ENCODE results near the gene MPZ. TPM values are rescaled to one million over a fixed set of nuclear protein-coding genes. Genes with fewer than 3 reads are reported as not detected.

Gene MPZ
- total and polyA plus RNA-seq, 10 of the 15 experiments (the other 5 are each of a cell fraction or from before 2014, with no cell fraction given): 0.09 to 6.9 (median 4.7) TPM

- H3K4me3 ChIP-seq: no peak overlapping the region
- no peak for FAIRE-seq
- TF ChIP-seq FOXK2 (IDR thresholded peaks at IDR 0.05): no peak
- TF ChIP-seq NFXL1 (IDR thresholded peaks at IDR 0.05; ENCODE audit: borderline replicate concordance): no peak
- no peak for TF ChIP-seq IRF4 (IDR thresholded peaks at IDR 0.05; ENCODE audit: low read depth, low read length)
- TF ChIP-seq ESRRA (IDR thresholded peaks at IDR 0.05; ENCODE audit: low read length): no peak
- TF ChIP-seq EZH2 (IDR thresholded peaks at IDR 0.05; ENCODE audit: borderline replicate concordance, control insufficient read depth, low read depth, low read length): no peak
- no peak for TF ChIP-seq USF1 (IDR thresholded peaks at IDR 0.05; ENCODE audit: borderline replicate concordance, extremely low read length, insufficient read depth, low read depth, low read length)
- TF ChIP-seq IKZF2 (IDR thresholded peaks at IDR 0.05): no peak
- no peak for TF ChIP-seq PML (IDR thresholded peaks at IDR 0.05; ENCODE audit: low read length)
- TF ChIP-seq HSF1 (IDR thresholded peaks at IDR 0.05; ENCODE audit: low read depth, low read length): no peak
- TF ChIP-seq, protein P1, sequence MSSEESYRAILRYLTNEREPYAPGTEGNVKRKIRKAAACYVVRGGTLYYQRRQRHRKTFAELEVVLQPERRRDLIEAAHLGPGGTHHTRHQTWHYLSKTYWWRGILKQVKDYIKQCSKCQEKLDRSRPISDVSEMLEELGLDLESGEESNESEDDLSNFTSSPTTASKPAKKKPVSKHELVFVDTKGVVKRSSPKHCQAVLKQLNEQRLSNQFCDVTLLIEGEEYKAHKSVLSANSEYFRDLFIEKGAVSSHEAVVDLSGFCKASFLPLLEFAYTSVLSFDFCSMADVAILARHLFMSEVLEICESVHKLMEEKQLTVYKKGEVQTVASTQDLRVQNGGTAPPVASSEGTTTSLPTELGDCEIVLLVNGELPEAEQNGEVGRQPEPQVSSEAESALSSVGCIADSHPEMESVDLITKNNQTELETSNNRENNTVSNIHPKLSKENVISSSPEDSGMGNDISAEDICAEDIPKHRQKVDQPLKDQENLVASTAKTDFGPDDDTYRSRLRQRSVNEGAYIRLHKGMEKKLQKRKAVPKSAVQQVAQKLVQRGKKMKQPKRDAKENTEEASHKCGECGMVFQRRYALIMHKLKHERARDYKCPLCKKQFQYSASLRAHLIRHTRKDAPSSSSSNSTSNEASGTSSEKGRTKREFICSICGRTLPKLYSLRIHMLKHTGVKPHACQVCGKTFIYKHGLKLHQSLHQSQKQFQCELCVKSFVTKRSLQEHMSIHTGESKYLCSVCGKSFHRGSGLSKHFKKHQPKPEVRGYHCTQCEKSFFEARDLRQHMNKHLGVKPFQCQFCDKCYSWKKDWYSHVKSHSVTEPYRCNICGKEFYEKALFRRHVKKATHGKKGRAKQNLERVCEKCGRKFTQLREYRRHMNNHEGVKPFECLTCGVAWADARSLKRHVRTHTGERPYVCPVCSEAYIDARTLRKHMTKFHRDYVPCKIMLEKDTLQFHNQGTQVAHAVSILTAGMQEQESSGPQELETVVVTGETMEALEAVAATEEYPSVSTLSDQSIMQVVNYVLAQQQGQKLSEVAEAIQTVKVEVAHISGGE (CRISPR knock-in tag; IDR thresholded peaks at IDR 0.05): no peak
- no peaks in the 10 kb centered on the region for H3K79me2 ChIP-seq (ENCODE audit: control insufficient read depth, insufficient read depth, low read length)
- ChIA-PET CTCF (interaction anchor here (1.3 to 2.0 kb wide), 2 partner anchors 21 to 66 kb away, joined by 3 to 7 read pairs; no protein-coding TSS in a partner anchor), POLR2A (interaction anchor here (0.6 to 1.0 kb wide), 2 partner anchors 17 to 83 kb away, joined by 3 to 4 read pairs; no protein-coding TSS in a partner anchor), SMC1A (ENCODE audit: uncharacterized antibody, unreplicated experiment) (interaction anchor here (0.6 to 0.8 kb wide), 3 partner anchors 10 to 37 kb away, joined by 3 read pairs; no protein-coding TSS in a partner anchor), RAD21 (ENCODE audit: unreplicated experiment) (interaction anchor here (0.7 kb wide), 2 partner anchors 36 to 39 kb away, joined by 3 read pairs; no protein-coding TSS in a partner anchor)
- H3K36me3 ChIP-seq (ENCODE audit: control insufficient read depth in 2 of 2, insufficient read depth in 2 of 2, low read length in 1 of 2): no peaks in the 10 kb centered on the region
- intact Hi-C loops (cut with micrococcal nuclease; ENCODE audit: unreplicated experiment) (no loop called here), in situ Hi-C loops (cut with MboI) (no loop called here)
- H3K9ac ChIP-seq (ENCODE audit: control insufficient read depth, insufficient read depth, low read length): no peak overlapping the region
- H3K4me1 ChIP-seq (ENCODE audit: control insufficient read depth, insufficient read depth, low read length): peaks cover 6% of the 10 kb centered on the region; the same call in 1 of the 2 replicates
- no peaks in the 10 kb centered on the region for H4K20me1 ChIP-seq (ENCODE audit: control insufficient read depth, insufficient read depth)
- no peak overlapping the region for H3K4me2 ChIP-seq (ENCODE audit: control insufficient read depth, insufficient read depth)
- DNase-seq (ENCODE audit: low read depth, low spot score): no peak
- ATAC-seq: no peak
- H2AFZ ChIP-seq (ENCODE audit: control insufficient read depth, low read depth, low read length): no peak overlapping the region
- WGBS (ENCODE audit: insufficient coverage, insufficient replicate concordance, low lambda C conversion rate, missing lambda C conversion rate): 28% methylated on average over 3 of the region's 3 CpGs
- no TSS peak for BruUV-seq (replicated peaks)
- H3K27me3 ChIP-seq (replicated peaks in 1 of 2; ENCODE audit: control insufficient read depth in 2 of 2, insufficient read depth in 2 of 2, low read length in 1 of 2): no peaks in the 10 kb centered on the region
- H3K9me3 ChIP-seq (replicated peaks; ENCODE audit: control insufficient read depth, insufficient read depth, low read length): no peaks in the 10 kb centered on the region
- no peak overlapping the region for H3K27ac ChIP-seq (ENCODE audit: control insufficient read depth, insufficient read depth)
Measured at GRCh38 chr1:161266202-161266601, 43.6 kb downstream of the MPZ start.
